D341Med (cell line): ENCODE results near the gene RHBDL1.

Experiments used
- DNase-seq: peaks from one replicate; pipeline ENCODE4 v3.0.0; 2012; ENCODE audit warnings: low spot score

The RHBDL1 gene

GRCh38 chr16:706189-707061 is 31.0 kb downstream of the RHBDL1 start:
- DNase-seq = no peak

- DNase-seq = no peak
Observed at GRCh38 chr16:707062-707538, 31.6 kb downstream of the RHBDL1 start.

GRCh38 chr16:708019-708418 is 32.5 kb downstream of the RHBDL1 start:
- DNase-seq = no peak

GRCh38 chr16:708959-709358 is 33.5 kb downstream of the RHBDL1 start:
- DNase-seq = no peak

GRCh38 chr16:709566-710499 is 34.4 kb downstream of the RHBDL1 start:
- DNase-seq = peak; percentile 76

GRCh38 chr16:710500-711075 is 35.1 kb downstream of the RHBDL1 start:
- no peak for DNase-seq

- no peak for DNase-seq
Observed at GRCh38 chr16:711084-711483, 35.6 kb downstream of the RHBDL1 start.

- peak; percentile 86 for DNase-seq
Observed at GRCh38 chr16:711548-712320, 36.3 kb downstream of the RHBDL1 start.

- peak; percentile 56 for DNase-seq
Observed at GRCh38 chr16:712740-713250, 37.3 kb downstream of the RHBDL1 start.

- DNase-seq = no peak
Observed at GRCh38 chr16:714079-714478, 38.6 kb downstream of the RHBDL1 start.

- DNase-seq = peak; percentile 94
Observed at GRCh38 chr16:714558-715476, 39.3 kb downstream of the RHBDL1 start, which contains the start of gene METRN. METRN (plus strand) TSS chr16:715118; CDS start chr16:715290, 172 bp downstream.

- peak; percentile 71 for DNase-seq
Observed at GRCh38 chr16:715477-716199, 40.2 kb downstream of the RHBDL1 start.

- DNase-seq = no peak
Observed at GRCh38 chr16:716200-716568, 40.7 kb downstream of the RHBDL1 start.

GRCh38 chr16:716768-717325 is 41.4 kb downstream of the RHBDL1 start:
- DNase-seq = no peak

GRCh38 chr16:717450-718245 is 42.2 kb downstream of the RHBDL1 start:
- DNase-seq = no peak

- no peak for DNase-seq
Observed at GRCh38 chr16:718389-718788, 42.9 kb downstream of the RHBDL1 start.

- no peak for DNase-seq
Observed at GRCh38 chr16:718922-719321, 43.5 kb downstream of the RHBDL1 start.

- no peak for DNase-seq
Observed at GRCh38 chr16:719815-720446, 44.5 kb downstream of the RHBDL1 start.
